K562 (cell line): ENCODE data around the gene PTPN7. TPM values are rescaled to one million over a fixed set of nuclear protein-coding genes. Genes with fewer than 3 reads are reported as not detected.

Experiments used
- ARID4B ChIP-seq: sonication (generic); formaldehyde crosslinking; IDR thresholded peaks from 2 replicates; pipeline ENCODE4 v1.8.0; 2022; ENCODE audit warnings: mild to moderate bottlenecking, missing genetic modification reagents
- CBX2 ChIP-seq: fragments of 200-600 bp; sonication (generic); IDR thresholded peaks from one replicate; pipeline ENCODE4 v1.6.1; 2012; ENCODE audit warnings: mild to moderate bottlenecking, low read length, inconsistent platforms; ENCODE audit not compliant: insufficient read depth, poor library complexity, severe bottlenecking
- EHMT2 ChIP-seq: fragments of 450-650 bp; IDR thresholded peaks from 2 replicates; pipeline ENCODE4 v1.6.1; 2018; ENCODE audit warnings: antibody characterized with exemption
- FIP1L1 ChIP-seq: fragments of 200-400 bp; formaldehyde crosslinking; IDR thresholded peaks from 2 replicates; pipeline ENCODE4 v1.6.1; 2018; ENCODE audit warnings: mild to moderate bottlenecking, low read depth, low read length; ENCODE audit not compliant: poor library complexity, severe bottlenecking
- GATAD2B ChIP-seq: fragments of 450-650 bp; IDR thresholded peaks from 2 replicates; pipeline ENCODE4 v1.6.1; 2017; ENCODE audit warnings: mild to moderate bottlenecking, borderline replicate concordance
- HEY1 ChIP-seq: fragments of 250-450 bp; sonication (Bioruptor Pico); IDR thresholded peaks from 2 replicates; pipeline ENCODE4 v1.5.0; 2020; ENCODE audit warnings: mild to moderate bottlenecking, moderate library complexity, borderline replicate concordance
- HMBOX1 ChIP-seq: sonication (generic); IDR thresholded peaks from 2 replicates; pipeline ENCODE4 v1.6.1; 2016
- MCM7 ChIP-seq, 2 experiments: fragments of 450-650 bp; IDR thresholded peaks; 2 replicates each; pipeline ENCODE4 v1.6.1; 2016 to 2018
- PPARD ChIP-seq: fragments of 250-450 bp; sonication (Bioruptor Pico); IDR thresholded peaks from 2 replicates; pipeline ENCODE4 v1.8.0; 2022; ENCODE audit warnings: inconsistent platforms, mild to moderate bottlenecking, moderate library complexity
- RAD21 ChIP-seq, 2 experiments: fragments of 250-450 bp in 1 of 2; fragments of 450-650 bp in 1 of 2; sonication (Bioruptor Pico) in 1 of 2; formaldehyde crosslinking in 1 of 2; IDR thresholded peaks in 1 of 2; conservative IDR thresholded peaks in 1 of 2; 2 replicates each; pipeline versions ENCODE4 v1.4.0 to v1.8.0; 2020 to 2022; ENCODE audit warnings: mild to moderate bottlenecking in 2 of 2, moderate library complexity in 1 of 2
- REST ChIP-seq, 2 experiments: fragments of 450-650 bp; formaldehyde crosslinking in 1 of 2; IDR thresholded peaks; 2 replicates each; pipeline versions ENCODE4 v1.4.0 to v1.6.1; 2014 to 2020; ENCODE audit warnings: mild to moderate bottlenecking in 2 of 2, borderline replicate concordance in 1 of 2, low read depth in 1 of 2
- SMARCC2 ChIP-seq: fragments of 450-650 bp; IDR thresholded peaks from 2 replicates; pipeline ENCODE4 v1.6.1; 2017; ENCODE audit warnings: antibody characterized with exemption, moderate library complexity, mild to moderate bottlenecking, low read depth
- ZNF140 ChIP-seq: fragments of 250-450 bp; sonication (Bioruptor Pico); IDR thresholded peaks from 2 replicates; pipeline ENCODE4 v1.8.0; 2021; ENCODE audit warnings: moderate library complexity, mild to moderate bottlenecking, inconsistent platforms
- polyA plus RNA-seq, 8 experiments: library from polyadenylated mRNA; depleted of rRNA in 4 of 8; stranded (reverse) in 5 of 8; unstranded in 3 of 8; fragments of >200 nt; fragmentation: Nextera tagmentation in 2 of 8; fragmentation: Illumina TruSeq in 1 of 8; extraction: Ambion mirVana in 2 of 8; extraction: Trizol in 1 of 8; gene quantifications; 2 replicates each; pipeline versions ENCODE4 v1.2.1 to v1.2.3, GENCODE V29; 2011 to 2014; ENCODE audit warnings: inconsistent platforms in 1 of 8, missing spikeins in 1 of 8
- total RNA-seq, 7 experiments: library from RNA; depleted of rRNA in 6 of 7; stranded (reverse); fragments of >200 nt in 6 of 7; fragmentation: Illumina TruSeq in 2 of 7; extraction: Trizol in 2 of 7; gene quantifications; 2 replicates each; pipeline versions ENCODE4 v1.2.1 to v1.2.3, GENCODE V29; 2011 to 2021; ENCODE audit warnings: low replicate concordance in 1 of 7

Gene PTPN7
- total and polyA plus RNA-seq, 9 of the 15 experiments (the other 6 are each of a cell fraction or from before 2014, with no cell fraction given): 18.7 to 144 (median 120) TPM

GRCh38 chr1:202189001-202189790 lies 28.8 kb upstream of the PTPN7 start (continued):
- TF ChIP-seq PPARD (CRISPR knock-in tag) (no peak), RAD21 (CRISPR knock-in tag; conservative IDR thresholded peaks at IDR 0.05 in 1 of 2, IDR thresholded peaks at IDR 0.05 in 1 of 2) (peak; percentile 21 to 67; a peak in 2 of 4 replicates), FIP1L1 (no peak), REST (IDR thresholded peaks at IDR 0.05; ENCODE audit: borderline replicate concordance) (peak; percentile 22; the same call in 1 of the 2 replicates), REST (CRISPR knock-in tag; IDR thresholded peaks at IDR 0.05; ENCODE audit: low read depth) (no peak), HMBOX1 (no peak), SMARCC2 (no peak), MCM7 (IDR thresholded peaks at IDR 0.05) (no peak), HEY1 (CRISPR knock-in tag) (no peak), ARID4B (CRISPR knock-in tag) (no peak), GATAD2B (no peak), ZNF140 (CRISPR knock-in tag) (no peak), EHMT2 (no peak), CBX2 (no peak)
